IPS-18a (cell line): ENCODE measurements around the gene IL16.

Source experiments
- H3K27ac ChIP-seq: one replicate; pipeline ENCODE4 v1.5.1; 2013; ENCODE audit warnings: low read length
- H3K27me3 ChIP-seq: one replicate; pipeline ENCODE4 v1.6.1; 2013; ENCODE audit warnings: mild to moderate bottlenecking, low read length; ENCODE audit not compliant: control insufficient read depth, insufficient read depth
- H3K36me3 ChIP-seq: one replicate; pipeline ENCODE4 v1.6.1; 2013; ENCODE audit warnings: low read depth, low read length; ENCODE audit not compliant: control insufficient read depth
- H3K4me1 ChIP-seq: one replicate; pipeline ENCODE4 v1.6.1; 2013; ENCODE audit warnings: low read depth, low read length; ENCODE audit not compliant: control insufficient read depth
- H3K4me3 ChIP-seq: one replicate; pipeline ENCODE4 v1.5.1; 2013; ENCODE audit warnings: low read length
- H3K9ac ChIP-seq: one replicate; pipeline ENCODE4 v1.6.1; 2013; ENCODE audit warnings: mild to moderate bottlenecking, low read length, moderate library complexity
- H3K9me3 ChIP-seq: one replicate; pipeline ENCODE4 v1.6.1; 2013; ENCODE audit warnings: low read depth, low read length; ENCODE audit not compliant: control insufficient read depth

The IL16 gene

DNA sequence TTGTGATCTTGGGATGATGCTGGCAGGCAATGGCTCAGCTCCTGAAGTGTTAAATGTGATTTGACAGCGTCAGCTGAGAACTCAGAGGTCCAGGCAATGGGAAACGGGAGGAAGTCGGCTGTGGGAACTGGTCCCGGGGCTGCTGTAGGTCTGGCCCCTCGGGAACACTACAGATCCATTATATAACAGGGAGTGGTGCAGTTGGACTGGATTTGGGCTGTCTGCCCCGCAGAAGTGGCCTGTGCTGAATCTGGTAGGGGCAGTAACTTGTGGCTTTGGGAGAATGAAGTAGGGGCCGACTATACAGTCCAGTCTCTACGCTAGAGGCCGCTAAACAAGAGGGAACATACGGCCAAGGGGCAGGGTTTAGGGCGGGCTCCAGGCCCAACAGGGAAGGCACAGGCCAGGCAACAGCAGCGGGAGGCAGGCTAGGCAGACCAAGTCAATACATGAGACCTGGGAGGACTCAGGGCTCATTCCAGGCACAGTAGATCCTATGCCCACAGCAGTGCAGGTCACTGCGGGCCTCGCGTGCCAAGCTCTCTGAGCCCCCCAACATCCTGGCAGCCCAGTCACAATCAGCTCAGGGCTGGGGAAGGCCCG is 20.3 kb upstream of the IL16 start:
- no peaks in the 10 kb centered on the region for H3K4me1 ChIP-seq
- no peaks in the 10 kb centered on the region for H3K36me3 ChIP-seq
- H3K9me3 ChIP-seq: no peaks in the 10 kb centered on the region
- H3K4me3 ChIP-seq: no peak overlapping the region
- H3K27me3 ChIP-seq: no peaks in the 10 kb centered on the region
- no peak overlapping the region for H3K27ac ChIP-seq
- H3K9ac ChIP-seq: no peak overlapping the region

DNA sequence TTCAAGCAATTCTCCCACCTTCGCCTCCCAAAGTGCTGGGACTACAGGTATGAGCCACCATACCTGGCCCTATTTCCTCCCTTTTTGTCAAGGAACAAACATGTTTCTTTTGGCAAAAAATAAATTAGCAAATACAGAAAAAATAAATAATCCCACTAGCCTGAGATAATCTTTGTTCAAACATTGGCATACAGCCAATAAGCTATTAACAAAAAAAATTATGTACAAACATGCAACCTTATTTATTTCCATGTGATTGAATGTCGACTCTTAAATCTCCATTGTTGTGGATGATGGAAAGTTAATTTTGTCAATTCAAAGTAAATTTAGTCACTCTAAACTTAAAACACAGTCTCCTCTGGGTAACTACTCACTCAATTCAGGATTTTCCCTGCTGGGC is 18.3 kb upstream of the IL16 start:
- Histone ChIP-seq H3K9ac (no peak overlapping the region), H3K36me3 (no peaks in the 10 kb centered on the region), H3K9me3 (no peaks in the 10 kb centered on the region), H3K4me1 (no peaks in the 10 kb centered on the region), H3K27me3 (no peaks in the 10 kb centered on the region), H3K4me3 (no peak overlapping the region), H3K27ac (no peak overlapping the region)

DNA sequence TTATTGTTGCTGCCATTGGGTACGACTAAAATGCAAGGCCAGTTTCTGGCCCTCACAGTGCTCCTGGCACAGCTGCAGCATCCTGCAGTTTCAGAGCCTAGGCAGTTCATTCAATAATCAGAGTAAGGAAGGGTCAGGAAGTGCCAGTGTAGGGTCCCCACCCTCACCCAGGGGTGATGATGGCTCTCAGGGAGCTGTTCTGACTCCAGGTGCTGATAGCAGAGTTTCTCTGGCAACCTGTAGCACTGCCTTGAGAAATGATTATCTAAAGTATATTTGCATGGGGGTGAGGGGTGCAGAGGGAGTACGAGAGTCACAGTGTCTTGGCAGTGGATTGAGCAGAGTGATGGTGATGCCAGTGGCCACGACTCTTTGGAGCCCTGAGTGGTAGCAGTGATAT is 15.5 kb upstream of the IL16 start:
- H3K9me3 ChIP-seq: no peaks in the 10 kb centered on the region

DNA sequence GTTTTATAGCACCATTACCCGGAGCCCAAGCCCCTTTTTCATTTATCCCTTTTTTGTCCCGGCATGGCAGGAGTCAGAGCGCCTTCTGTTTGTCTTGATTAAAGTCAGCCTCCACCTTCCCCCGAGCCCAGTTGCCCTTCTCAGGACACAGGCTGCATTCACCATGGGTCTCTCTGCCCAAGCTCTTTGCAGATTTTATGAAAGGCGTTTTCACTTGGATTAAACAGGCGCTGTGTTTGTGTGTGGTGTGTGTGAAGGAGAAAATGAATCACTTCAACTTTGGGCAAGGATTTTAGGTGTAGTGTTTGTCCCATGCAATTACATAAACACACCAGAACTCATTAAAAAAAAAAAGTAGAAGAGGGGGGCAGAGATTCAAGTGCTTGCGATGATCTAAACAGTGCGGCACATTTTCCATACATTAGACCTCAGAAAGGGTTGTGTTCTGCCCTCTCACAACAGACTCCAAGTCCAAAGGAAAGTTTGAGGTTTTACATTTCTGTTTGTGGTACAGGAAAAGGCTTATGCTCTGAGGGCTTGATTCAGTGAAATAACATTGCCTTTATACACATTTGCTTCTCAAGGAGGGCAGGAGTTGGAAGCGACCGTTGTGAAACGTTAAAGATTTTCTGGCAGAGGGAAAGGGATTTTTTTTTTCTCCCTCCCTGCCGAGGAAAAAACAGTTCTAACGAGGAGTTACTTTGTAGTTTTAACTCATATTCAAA is 14.5 kb upstream of the IL16 start:
- no peaks in the 10 kb centered on the region for H3K9me3 ChIP-seq
- H3K4me3 ChIP-seq: no peak overlapping the region
- no peaks in the 10 kb centered on the region for H3K27me3 ChIP-seq
- no peaks in the 10 kb centered on the region for H3K36me3 ChIP-seq
- H3K4me1 ChIP-seq: no peaks in the 10 kb centered on the region
- H3K27ac ChIP-seq: no peak overlapping the region
- H3K9ac ChIP-seq: no peak overlapping the region

More for the DNA sequence above, 15.5 kb upstream of the IL16 start:
- H3K9ac ChIP-seq: no peak overlapping the region
- H3K27me3 ChIP-seq: no peaks in the 10 kb centered on the region
- no peak overlapping the region for H3K27ac ChIP-seq
- H3K4me3 ChIP-seq: no peak overlapping the region
- no peaks in the 10 kb centered on the region for H3K4me1 ChIP-seq
- no peaks in the 10 kb centered on the region for H3K36me3 ChIP-seq

DNA sequence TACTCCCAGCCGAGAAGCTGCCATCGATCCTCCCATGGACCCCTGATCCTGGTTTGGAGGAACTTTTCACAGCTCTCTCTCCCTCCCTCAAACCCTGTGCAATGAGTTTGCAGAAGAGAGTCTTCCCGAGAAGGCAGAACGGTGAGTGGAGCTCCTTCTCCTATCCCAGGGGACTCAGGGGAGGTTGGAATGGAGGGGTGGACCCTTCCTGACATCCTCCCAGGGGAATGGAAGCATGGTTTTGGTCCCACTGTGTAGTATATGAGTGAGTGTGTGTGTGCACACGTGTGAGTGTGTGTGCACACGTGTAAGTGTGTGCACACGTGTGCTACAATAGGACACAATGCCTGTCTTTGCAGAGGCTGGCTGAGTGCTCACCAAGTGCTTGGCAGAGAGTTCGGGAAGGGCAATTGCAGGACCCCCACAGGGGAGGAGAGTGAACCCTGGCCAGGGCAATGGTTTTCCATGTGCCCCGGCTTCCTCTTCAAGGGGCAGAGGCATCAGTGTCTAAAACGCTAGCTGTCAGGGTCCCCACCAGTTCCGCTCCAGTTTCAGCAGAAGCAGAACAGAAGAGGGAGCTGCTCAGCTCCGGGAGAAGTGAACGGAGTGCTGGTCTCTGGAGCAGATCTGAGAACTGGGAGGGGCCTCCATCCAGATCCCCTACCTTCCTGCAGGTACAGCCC is 13.8 kb upstream of the IL16 start:
- Histone ChIP-seq H3K9ac (no peak overlapping the region), H3K9me3 (no peaks in the 10 kb centered on the region), H3K27me3 (no peaks in the 10 kb centered on the region), H3K27ac (no peak overlapping the region), H3K4me1 (no peaks in the 10 kb centered on the region), H3K4me3 (no peak overlapping the region), H3K36me3 (no peaks in the 10 kb centered on the region)

DNA sequence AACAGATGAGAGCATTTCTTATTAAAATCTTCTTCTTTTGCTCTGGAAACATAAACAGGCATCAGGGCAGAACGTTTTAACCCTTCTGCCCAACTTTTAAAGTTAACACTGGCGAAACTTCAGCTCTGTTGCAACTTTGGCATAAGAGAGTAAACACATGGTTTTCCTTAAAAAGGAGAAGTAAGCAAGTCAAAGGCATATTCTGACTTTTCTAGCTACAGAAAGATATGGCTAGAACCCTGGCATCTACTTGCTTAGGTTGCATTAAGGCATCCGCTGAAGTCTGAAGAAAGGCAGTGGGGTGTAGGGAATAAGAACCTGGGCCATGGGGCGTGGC is 13.3 kb upstream of the IL16 start:
- Histone ChIP-seq H3K36me3 (no peaks in the 10 kb centered on the region), H3K4me3 (no peak overlapping the region), H3K27me3 (no peaks in the 10 kb centered on the region), H3K9ac (no peak overlapping the region), H3K9me3 (no peaks in the 10 kb centered on the region), H3K4me1 (no peaks in the 10 kb centered on the region), H3K27ac (no peak overlapping the region)

DNA sequence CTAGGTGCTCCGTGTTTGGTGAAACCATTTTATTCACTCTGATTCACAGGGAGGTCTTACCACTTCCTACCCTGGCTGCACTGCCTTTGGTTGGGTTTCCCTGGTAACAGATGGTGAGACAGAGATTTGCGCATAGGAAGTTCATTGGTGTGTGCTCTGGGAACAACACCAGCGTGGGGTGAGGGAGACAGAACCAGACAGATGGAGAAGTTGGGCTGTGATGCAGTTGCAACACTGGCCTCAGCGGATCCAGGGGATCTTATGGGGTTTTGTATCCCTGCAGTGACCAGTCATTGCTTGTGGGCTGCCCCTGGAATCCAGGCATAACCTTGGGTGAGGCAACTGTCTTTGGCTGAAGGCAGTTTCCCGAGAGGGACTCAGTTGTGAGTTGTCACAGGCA is 12.5 kb upstream of the IL16 start:
- no peaks in the 10 kb centered on the region for H3K27me3 ChIP-seq
- H3K9me3 ChIP-seq: no peaks in the 10 kb centered on the region
- no peaks in the 10 kb centered on the region for H3K36me3 ChIP-seq
- no peak overlapping the region for H3K4me3 ChIP-seq
- H3K4me1 ChIP-seq: no peaks in the 10 kb centered on the region
- H3K9ac ChIP-seq: no peak overlapping the region
- H3K27ac ChIP-seq: no peak overlapping the region

DNA sequence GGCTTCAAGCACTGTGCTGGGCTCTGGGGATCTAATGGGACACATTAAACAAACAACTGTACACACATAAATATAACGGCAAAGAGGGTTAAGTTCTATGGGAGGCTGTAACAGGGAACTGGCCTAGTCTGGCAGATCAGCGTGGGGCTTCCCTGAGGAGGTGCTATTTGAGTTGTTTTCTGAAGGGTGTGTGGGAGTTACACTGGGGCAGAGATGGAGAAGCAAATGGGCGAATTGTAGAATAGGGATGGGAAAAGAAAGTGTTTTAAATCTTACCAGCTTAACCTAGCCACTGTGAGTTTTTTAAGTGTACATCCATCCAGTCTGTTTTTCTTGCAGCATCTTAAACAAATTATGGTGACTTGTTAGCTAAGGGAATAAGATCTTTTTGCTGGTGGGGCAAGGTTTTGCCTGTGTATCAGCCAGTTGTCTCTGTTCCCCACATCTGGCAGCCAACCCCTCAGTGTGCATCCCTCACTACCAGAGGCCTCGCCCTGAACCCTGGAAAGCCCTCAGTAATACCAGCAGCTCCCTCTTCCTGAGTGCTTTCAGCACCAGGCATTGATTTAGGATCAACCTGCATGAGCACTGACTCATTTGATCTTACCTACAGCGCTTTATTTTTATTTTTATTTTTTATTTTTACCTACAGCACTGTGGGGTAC is 10.9 kb upstream of the IL16 start:
- Histone ChIP-seq H3K4me1 (no peaks in the 10 kb centered on the region), H3K27ac (no peak overlapping the region), H3K9me3 (no peaks in the 10 kb centered on the region), H3K4me3 (no peak overlapping the region), H3K27me3 (no peaks in the 10 kb centered on the region), H3K9ac (no peak overlapping the region), H3K36me3 (no peaks in the 10 kb centered on the region)

DNA sequence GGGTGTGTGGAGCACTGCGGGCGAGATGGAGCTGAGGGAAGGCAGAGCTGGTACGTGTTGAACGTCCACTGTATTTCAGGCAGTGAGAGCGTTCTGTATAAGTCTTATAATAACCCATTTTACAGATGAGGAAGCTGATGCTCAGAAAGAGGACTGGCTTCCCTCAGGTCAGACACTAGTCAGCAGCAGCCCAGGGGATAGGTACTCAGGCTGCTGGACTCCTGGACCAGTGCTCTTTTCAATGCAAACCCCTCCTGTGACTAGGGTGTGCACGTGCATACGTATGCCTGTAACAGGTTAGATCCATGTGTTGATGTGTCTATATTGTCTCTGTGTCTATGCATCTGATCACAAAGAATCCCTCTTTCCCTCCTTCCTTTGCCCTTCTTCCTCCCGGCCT is 8.3 kb upstream of the IL16 start:
- no peak overlapping the region for H3K4me3 ChIP-seq
- no peaks in the 10 kb centered on the region for H3K27me3 ChIP-seq
- no peaks in the 10 kb centered on the region for H3K9me3 ChIP-seq
- H3K27ac ChIP-seq: no peak overlapping the region
- no peaks in the 10 kb centered on the region for H3K4me1 ChIP-seq
- no peak overlapping the region for H3K9ac ChIP-seq
- no peaks in the 10 kb centered on the region for H3K36me3 ChIP-seq

DNA sequence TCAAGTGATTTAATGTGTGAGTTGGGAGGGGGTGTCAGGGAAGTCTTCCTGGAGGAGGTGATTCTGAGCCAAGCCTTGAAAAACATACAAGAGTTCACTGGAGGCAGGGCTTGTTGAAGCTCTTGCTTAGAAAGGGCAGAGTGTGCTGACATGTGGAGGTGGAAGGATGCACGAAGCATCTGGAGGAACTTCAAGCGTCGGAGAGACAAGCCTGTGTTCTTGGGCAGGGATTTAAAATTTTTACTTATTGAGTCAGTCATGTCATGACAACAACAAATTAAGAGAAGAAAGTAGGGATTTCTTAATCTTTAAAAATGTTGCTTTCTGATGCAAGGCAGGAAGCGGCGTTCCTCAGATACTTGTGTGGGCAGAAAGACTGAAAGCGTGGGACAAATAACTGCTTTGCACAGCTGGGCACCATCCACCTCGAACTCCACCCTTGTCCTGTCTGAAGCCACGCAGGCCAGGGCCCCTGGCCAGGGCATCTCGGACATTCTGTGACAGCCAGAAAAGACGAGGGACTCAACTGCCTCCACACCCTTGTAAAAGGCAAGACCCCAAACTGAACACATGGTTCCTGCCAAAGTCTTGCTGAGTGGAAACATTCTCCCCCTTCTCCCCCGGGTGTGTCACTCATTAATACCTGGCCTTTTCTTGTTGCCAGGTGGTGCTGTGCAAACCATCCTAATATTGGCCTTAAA is 6.9 kb upstream of the IL16 start:
- Histone ChIP-seq H3K27me3 (no peaks in the 10 kb centered on the region), H3K9me3 (no peaks in the 10 kb centered on the region), H3K4me1 (no peaks in the 10 kb centered on the region), H3K4me3 (no peak overlapping the region), H3K36me3 (no peaks in the 10 kb centered on the region), H3K9ac (no peak overlapping the region), H3K27ac (no peak overlapping the region)

DNA sequence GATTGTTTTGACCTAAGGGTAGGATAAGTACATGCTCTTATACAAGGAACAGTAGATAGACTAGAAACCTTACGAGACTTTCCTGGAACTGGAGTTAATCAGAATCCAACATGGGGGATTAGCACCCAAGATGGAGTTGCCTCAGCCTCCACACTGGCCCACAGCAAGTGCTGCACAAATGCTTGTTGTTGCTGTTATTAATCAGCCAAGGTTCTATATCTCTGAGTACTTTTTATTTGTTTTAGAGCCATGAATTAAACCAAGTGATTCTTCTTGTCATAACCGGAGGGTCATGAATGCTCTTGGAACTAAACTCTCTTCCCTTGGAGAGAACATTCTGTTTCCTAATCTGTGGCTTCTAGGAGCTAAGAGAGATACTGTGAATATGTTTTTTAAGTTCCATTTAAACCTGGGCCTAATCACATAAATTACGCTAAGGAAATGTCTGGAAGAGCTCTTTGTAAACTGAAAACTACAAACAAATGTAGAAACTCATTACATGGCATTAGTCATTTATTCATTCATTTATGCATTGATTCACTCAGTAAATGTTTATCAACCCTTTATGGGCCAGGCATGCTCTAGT is 5.7 kb upstream of the IL16 start:
- no peaks in the 10 kb centered on the region for H3K36me3 ChIP-seq
- no peaks in the 10 kb centered on the region for H3K27me3 ChIP-seq
- H3K4me3 ChIP-seq: no peak overlapping the region
- H3K9ac ChIP-seq: no peak overlapping the region
- H3K4me1 ChIP-seq: no peaks in the 10 kb centered on the region
- H3K9me3 ChIP-seq: no peaks in the 10 kb centered on the region
- H3K27ac ChIP-seq: no peak overlapping the region
